A673 (cell line): ENCODE measurements around the gene OR13G1.

Experiments used
- EZH2 ChIP-seq: fragments of 200-600 bp; sonication (generic); IDR thresholded peaks from 2 replicates; pipeline ENCODE4 v1.6.1; 2017; ENCODE audit warnings: borderline replicate concordance, low read depth, mild to moderate bottlenecking, mixed read lengths, antibody characterized with exemption, low read length; ENCODE audit not compliant: poor library complexity, severe bottlenecking
- TF ChIP-seq, protein P1 (sequence below): fragments of 300-800, 200-600 bp; sonication (generic); conservative IDR thresholded peaks from 2 replicates; pipeline ENCODE4 v1.5.1; 2017; ENCODE audit warnings: low read depth, mild to moderate bottlenecking, antibody characterized with exemption, low read length, moderate library complexity, mixed read lengths

DNA sequence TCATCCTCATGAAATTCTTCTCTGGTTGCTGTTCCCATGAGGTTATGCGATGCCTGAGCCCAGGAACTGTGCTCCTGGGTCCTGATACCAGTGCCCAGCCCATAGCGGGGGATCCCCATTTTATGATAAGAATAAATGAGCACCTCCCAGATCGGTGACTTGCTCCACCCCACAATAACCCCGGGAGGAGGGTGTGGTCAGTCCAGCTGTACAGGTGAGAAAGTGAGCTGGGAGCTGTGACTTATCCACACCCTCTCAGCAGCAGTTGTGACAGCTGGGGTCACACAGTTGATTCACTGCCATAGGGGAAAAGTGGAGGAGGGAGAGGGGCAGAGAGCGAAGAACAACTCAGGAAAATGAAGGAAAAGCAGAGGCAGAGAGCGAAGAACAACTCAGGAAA is 40.8 kb downstream of the OR13G1 start:
- TF ChIP-seq, protein P1, sequence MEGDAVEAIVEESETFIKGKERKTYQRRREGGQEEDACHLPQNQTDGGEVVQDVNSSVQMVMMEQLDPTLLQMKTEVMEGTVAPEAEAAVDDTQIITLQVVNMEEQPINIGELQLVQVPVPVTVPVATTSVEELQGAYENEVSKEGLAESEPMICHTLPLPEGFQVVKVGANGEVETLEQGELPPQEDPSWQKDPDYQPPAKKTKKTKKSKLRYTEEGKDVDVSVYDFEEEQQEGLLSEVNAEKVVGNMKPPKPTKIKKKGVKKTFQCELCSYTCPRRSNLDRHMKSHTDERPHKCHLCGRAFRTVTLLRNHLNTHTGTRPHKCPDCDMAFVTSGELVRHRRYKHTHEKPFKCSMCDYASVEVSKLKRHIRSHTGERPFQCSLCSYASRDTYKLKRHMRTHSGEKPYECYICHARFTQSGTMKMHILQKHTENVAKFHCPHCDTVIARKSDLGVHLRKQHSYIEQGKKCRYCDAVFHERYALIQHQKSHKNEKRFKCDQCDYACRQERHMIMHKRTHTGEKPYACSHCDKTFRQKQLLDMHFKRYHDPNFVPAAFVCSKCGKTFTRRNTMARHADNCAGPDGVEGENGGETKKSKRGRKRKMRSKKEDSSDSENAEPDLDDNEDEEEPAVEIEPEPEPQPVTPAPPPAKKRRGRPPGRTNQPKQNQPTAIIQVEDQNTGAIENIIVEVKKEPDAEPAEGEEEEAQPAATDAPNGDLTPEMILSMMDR: no peak
- TF ChIP-seq EZH2: no peak
